HG02938 (cell line): ENCODE data around the gene RFTN1.

Experiments used
- ATAC-seq: cut with Tn5 transposase; IDR thresholded peaks from one replicate; pipeline ENCODE4 v1.9.1; 2021; ENCODE audit warnings: mild to moderate bottlenecking, moderate library complexity; ENCODE audit not compliant: unreplicated experiment

The RFTN1 gene

GRCh38 chr3:16369276-16369675, 144.2 kb downstream of the RFTN1 start:
- ATAC-seq = no peak

- ATAC-seq = no peak
Measured at GRCh38 chr3:16366581-16366980, 146.9 kb downstream of the RFTN1 start.

- no peak for ATAC-seq
Measured at GRCh38 chr3:16365491-16366128, 147.9 kb downstream of the RFTN1 start.

GRCh38 chr3:16364963-16365362, 148.5 kb downstream of the RFTN1 start:
- ATAC-seq = no peak

GRCh38 chr3:16364323-16364722, 149.2 kb downstream of the RFTN1 start:
- no peak for ATAC-seq

GRCh38 chr3:16363636-16364035, 149.9 kb downstream of the RFTN1 start:
- no peak for ATAC-seq

GRCh38 chr3:16362770-16363169, 150.7 kb downstream of the RFTN1 start:
- ATAC-seq = no peak

GRCh38 chr3:16361087-16361486, 152.4 kb downstream of the RFTN1 start:
- ATAC-seq = no peak

GRCh38 chr3:16359331-16359730, 154.2 kb downstream of the RFTN1 start:
- ATAC-seq = no peak

GRCh38 chr3:16358336-16358735, 155.2 kb downstream of the RFTN1 start:
- no peak for ATAC-seq

- ATAC-seq = no peak
Measured at GRCh38 chr3:16357186-16358121, 156.0 kb downstream of the RFTN1 start.

GRCh38 chr3:16355828-16356227, 157.7 kb downstream of the RFTN1 start:
- ATAC-seq = no peak

- ATAC-seq = no peak
Measured at GRCh38 chr3:16354291-16354690, 159.2 kb downstream of the RFTN1 start.

GRCh38 chr3:16352428-16352827, 161.1 kb downstream of the RFTN1 start:
- ATAC-seq = no peak

- no peak for ATAC-seq
Measured at GRCh38 chr3:16350597-16351318, 162.7 kb downstream of the RFTN1 start.

- ATAC-seq = no peak
Measured at GRCh38 chr3:16349986-16350596, 163.4 kb downstream of the RFTN1 start.

- ATAC-seq = no peak
Measured at GRCh38 chr3:16347548-16347947, 166.0 kb downstream of the RFTN1 start.

- no peak for ATAC-seq
Measured at GRCh38 chr3:16346413-16347081, 167.0 kb downstream of the RFTN1 start.

- ATAC-seq = no peak
Measured at GRCh38 chr3:16343101-16343500, 170.4 kb downstream of the RFTN1 start.

- ATAC-seq = peak; percentile 58
Measured at GRCh38 chr3:16338999-16339398, 174.5 kb downstream of the RFTN1 start.
